GM21367 (cell line): ENCODE data around the gene ZNF579.

Experiments used
- ATAC-seq: cut with Tn5 transposase; IDR thresholded peaks from one replicate; pipeline ENCODE4 v1.9.1; 2021; ENCODE audit not compliant: unreplicated experiment

Gene ZNF579

DNA sequence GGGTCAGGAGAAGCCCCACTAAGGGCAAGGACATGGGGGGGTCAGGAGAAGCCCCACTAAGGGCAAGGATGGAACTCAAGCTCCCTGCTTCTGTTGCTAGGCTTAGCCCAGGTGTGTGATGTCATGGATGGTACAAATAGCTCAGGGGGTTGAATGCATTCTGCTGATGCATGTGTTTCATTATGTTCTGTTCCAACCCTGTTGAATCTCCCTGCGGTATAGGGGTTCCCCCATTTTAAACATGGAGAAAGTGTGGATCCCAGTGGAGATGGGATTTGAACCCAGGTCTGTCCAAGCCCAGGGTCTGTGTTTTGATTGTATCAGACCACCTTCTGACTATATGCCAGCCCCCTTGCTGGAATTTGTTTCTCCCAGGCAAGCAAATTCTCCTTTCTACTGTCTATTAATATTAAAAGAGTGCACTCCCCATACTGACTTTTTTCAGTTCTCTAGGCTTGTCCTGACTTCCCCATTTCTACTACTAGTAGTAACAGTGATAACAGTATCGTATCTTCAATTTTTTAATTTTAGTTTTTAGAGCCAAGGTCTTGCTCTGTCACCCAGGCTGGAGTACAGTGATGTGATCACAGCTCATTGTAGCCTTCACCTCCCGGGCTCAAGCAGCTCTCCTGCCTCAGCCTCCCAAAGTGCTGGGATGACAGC, 31.5 kb upstream of the ZNF579 start:
- ATAC-seq: no peak

DNA sequence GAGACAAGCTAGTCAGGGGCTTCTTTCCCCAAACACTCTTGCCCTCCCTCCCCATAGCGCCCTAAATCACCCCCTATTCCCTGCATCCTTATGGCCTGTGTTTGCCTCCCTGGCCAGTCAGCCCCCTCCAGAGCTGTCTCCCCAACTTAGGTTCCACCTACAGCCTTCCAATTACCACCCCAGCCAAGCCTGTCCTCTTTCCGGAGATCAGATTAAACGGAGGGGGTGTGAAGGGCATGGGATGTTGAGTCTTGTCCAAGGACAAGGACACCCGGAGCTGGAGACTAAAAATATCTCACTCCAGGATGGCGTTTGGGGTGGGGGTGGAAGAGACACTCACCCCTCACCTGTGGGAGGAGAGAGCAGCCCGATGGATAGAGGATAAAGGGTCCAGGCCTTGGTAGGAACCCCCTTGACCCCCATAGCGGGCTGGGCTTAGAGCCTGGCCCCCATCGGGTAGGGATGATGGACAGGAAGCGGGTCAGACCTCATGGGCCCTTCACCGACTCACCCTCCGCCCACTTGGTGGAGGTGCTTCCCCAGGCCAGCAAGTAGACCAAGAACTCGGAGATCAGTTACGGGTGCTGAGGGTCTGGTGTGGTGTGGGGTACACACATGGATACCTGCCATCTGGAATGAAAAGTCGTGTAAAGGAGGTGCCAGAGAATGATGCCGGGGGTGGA, 30.8 kb upstream of the ZNF579 start:
- ATAC-seq: no peak

DNA sequence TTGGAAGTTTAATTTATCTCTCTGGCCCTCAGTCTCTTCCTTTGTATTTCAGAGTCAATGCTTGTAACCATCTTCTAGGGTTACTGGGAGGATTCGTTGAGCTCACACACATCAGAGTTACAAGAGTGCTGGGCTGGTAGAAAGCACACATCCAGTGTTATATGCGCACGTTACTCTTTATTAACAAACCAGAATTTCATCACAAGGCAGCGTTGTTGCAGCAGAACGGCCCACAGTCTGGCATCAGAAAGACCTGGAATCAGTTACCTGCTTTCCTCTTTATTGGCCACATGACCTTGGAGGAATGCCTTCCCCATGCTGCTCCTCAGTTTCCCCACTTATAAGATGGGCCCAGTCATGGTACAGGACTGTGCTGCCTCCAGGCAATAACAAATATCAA, 28.7 kb upstream of the ZNF579 start:
- ATAC-seq: no peak

DNA sequence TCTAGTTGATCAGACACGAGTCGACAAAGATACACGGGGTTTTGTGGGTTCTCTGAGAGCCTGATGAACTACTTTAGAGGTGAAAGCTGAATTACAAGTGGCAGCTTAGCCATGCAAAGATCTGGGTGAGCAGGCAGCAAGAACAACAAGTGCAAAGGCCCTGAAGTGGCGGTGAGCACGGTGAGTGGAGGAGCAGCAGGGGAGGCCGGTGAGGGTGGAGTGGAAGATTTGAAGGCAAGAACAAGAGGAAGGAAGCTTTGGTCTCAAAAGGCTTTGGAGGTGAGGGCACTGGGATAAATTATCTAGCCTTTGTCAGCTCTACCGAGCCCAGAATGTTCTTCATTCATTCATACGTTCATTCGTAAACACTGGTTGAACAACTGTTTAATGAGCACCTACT, 26.2 kb upstream of the ZNF579 start:
- no peak for ATAC-seq

DNA sequence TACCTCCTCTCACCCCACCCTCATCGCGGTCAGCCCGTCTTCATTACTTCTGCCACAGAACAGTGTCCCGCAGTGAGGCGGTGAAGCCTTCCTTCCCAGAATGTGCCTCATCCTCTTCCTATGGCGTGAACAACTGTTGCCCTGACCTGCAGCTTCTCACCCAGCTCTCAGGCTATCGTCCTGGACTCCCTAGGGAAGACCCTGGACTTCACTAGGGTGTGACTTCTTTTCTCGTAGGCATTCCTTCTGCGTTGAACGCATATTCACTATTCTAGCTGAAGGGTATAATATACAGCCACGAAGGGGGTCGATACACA, 25.8 kb upstream of the ZNF579 start:
- ATAC-seq: no peak

DNA sequence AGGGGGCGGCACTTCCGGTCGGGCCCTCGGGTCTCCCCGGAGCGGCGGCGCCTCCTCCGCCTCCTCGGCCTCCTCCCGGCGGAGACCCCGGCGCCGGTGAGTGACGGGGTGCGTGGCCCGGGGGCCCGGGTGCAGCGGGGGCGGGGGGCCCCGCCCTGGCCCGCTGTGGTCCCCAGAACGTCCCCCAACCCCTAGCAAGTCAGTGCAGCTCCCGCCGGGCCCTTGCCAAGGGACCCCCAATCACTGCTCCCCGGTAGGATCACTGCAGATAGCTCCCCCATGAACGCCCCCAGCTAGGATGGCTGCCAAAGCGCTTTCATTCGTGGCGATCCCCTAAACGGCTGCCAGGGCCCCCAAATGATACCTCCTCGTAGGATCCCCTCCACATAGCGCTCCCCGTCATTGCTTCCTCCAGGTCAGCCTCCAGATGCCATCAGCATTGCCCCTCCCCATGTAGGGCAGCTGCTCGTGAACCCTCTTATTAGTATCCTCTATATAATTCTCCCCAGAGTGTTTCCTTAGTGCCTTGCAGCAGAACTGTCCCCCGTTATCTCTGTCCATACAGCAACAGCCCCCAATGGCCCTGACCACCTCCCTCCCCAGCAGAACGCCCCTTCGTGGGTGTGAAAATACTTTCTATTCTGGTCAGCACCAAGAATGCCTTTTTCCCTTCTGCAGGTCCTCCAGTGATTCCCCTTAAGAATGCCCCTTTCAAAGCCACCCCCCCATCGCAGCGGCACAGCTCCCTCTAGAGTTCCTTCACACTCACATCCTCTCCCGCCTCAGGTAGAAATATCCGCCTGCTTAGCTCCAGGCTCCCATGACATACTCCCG, 25.2 kb upstream of the ZNF579 start, which contains the start of gene ZNF865:
Gene ZNF865, plus strand, starts transcription at position 11 of the 834 bp plus-strand sequence. CDS start 7,972 bp downstream, outside the sequence.
- ATAC-seq: no peak

DNA sequence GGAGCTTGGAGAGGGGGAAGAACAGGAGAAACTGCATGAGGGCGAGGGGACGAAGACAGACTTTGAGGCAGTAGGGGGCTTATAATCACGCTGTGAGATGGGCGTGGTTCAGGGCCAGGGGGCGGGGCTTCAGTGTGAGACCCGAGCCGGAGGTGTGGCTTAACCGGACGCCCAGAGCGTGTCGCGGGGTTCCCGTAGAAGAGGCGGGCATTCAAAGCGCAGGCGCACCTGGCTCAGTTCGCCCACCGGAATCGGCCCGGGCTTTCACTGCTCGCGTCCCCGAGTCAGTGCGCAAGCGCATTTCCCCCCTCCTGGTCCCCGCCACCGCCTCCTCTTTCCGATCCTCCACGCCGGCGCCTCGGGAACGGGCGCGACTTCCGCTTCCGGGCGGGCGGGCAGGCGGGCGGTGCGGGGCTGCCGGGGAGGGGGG, 24.6 kb upstream of the ZNF579 start:
- ATAC-seq: peak; percentile 44

DNA sequence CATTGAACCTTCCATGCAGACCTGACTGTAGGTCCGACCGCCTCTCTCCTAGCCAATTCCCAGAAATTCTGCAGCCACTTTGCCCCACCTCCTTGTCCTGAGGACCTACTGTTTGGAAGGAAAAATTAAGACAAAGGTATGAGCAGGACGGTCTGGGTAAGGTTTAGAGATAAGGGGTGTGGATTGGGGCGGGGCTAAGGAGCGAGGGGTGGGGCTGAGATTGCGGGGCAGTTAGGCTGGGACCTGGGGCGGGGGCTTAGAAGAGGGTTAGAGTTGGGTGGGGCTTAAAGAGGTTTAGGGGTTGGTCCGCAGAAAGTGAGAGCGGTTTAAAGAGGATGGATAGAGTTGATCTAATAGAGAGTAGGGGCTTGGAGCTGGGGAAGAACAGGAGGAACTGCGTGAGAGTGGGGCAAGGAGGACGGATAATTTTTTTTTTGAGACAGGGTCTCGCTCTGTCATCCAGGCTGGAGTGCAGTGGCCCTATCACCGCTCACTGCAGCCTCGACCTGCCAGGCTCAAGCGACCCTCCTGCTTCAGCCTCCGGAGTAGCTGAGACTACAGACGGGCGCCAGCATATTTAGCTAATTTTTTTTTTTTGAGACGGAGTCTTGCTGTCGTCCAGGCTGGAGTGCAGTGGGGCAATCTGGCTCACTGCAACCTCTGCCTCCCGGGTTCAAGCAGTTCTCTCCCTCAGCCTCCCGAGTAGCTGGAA, 23.1 kb upstream of the ZNF579 start:
- no peak for ATAC-seq

DNA sequence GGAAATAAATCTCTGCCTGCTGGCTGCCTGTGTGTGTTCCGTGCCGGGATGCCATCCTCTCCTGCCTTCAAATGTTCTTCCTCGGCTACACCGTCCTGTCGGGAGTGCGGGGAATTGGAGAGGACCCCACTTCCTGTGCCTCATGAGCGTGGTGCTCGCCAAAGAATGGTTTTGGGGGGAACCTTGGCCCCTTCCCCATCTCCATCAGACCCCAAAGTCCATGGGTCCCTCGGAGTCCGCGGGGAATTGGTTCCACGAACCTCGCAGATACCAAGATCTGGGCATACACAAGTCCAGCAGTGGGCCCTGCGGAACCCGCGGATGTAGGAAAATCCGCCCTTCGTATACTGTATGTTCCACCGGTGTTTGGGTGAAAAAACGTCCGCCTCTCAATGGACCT, 22.5 kb upstream of the ZNF579 start:
- no peak for ATAC-seq

DNA sequence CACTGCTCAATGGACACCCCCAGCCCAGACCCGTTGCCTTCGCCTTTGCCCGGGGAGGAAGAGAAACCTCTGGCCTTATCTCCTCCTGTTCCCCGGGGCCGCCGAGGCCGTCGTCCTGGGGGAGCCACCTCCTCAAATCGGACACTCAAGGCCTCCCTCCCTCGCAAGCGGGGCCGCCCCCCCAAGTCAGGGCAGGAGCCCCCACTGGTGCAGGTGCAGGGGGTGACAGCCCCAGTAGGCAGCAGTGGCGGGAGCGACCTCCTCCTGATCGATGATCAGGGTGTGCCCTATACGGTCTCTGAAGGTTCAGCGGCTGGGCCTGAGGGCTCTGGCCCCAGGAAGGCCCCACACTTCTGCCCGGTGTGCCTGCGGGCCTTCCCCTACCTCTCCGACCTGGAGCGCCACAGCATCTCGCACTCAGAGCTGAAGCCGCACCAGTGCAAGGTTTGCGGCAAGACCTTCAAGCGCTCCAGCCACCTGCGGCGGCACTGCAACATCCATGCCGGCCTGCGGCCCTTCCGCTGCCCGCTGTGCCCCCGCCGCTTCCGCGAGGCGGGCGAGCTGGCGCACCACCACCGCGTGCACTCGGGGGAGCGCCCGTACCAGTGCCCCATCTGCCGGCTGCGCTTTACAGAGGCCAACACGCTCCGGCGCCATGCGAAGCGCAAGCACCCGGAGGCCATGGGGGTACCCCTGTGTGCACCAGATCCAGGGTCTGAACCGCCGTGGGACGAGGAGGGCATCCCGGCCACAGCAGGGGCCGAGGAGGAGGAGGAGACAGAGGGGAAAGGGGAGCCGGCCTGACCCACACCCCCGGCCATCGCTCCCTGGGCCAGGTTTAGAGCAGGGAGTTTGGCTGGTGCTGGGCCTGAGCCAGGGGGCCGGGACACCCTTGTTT, 21.7 kb upstream of the ZNF579 start:
- no peak for ATAC-seq

DNA sequence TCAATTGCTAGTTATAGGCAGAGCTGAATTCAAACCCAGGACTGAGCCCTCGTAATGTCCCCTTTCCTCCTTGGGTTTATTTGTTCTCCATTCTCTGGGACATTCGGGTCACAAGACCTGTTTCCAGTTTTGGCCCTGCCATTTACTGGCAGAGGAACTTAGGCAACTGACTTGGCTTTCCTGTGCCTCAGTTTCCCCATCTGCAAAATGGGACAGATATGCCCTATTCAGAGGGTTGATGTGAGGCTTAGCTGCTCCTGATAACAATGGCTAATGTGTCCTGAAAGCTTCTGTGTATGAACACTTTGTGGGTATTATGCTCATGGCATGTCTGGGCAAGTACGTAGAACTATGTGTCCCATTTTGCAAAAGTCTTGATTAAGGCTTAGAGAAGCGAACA, 20.4 kb upstream of the ZNF579 start:
- ATAC-seq: no peak

DNA sequence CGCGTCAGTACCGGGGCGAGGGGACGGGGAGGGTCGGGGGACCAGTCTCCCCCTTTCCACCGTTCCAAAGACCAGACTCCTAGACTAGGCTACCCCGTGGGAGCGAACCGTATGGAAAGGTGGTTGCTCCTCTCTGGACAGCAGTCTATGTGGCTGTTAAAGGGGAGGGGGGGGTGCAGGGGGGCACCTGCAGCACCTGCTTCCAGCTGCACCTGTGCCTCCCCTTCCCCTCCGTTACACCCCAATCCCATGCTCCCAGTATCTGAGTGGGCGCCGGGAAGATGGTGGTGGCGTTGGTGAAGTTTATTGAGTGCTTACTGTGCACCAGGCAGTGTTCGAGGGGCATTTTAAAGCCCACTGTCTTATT, 20.0 kb upstream of the ZNF579 start:
- no peak for ATAC-seq

DNA sequence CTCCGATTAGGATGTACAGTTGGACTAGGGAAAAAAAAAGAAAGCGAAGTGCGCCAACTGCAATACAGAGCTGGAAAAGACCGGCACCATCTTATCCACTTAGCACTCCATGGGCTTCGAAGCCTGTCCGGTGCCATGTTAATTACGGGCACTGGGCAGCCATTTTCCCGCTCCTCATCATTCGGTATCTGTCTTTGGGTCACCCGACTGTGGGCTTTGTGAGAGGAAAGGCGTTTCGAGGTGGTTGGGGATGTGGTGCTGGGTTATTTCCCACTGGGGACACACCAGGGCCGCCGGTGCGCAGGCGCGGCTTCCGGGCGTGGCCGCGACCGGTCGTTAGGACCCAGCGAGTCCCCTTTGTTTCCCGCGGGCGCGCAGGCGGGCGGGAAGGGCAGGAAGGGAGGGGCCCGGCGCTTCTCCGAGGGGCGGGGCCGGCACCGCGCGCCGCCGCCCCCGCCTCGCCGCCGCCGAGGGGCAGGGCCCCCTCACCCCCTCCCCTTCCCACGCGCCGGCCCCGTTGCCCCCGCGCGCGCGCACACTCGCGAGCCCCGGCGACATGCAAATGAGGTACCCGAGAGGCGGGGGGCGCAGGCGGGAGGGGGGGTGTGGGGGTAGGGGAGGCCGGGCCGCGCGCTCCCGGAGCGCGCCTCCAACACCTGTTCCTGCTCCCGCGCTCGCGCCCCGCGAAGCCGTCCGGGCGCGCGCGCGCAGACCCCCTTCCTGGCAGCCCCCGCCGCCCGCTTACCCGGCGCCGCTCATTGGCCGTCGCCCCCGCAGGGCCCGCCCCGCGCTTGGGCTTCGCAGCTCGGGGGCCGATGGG, 19.4 kb upstream of the ZNF579 start, which contains the start of gene ZNF524:
Gene ZNF524, plus strand, starts transcription at position 447 of the 820 bp plus-strand sequence. CDS start 1,825 bp downstream, outside the sequence.
- ATAC-seq: peak; percentile 29

DNA sequence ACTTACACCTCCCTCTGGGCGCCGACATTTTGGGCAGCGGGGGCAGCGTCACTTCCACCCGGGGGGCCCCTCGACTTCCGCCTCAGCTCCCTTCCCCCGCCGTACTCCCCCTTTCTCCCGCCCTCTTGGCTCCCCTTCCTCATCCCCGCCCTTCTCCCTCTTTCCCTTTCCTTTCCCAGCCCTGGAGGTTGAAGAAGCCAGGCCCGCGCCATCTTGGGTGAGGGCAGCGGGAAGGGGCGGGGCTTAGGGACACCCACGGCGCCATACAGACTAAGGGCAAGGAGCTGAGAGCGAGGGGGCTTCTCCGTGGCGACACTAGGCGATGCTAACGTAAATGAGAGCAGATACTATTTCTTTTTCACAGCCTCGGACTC, 18.8 kb upstream of the ZNF579 start, which contains the start of gene FIZ1:
Gene FIZ1, minus strand, starts transcription at position 50 of the 374 bp plus-strand sequence. CDS start 1,652 bp downstream, outside the sequence.
- peak; percentile 36 for ATAC-seq

DNA sequence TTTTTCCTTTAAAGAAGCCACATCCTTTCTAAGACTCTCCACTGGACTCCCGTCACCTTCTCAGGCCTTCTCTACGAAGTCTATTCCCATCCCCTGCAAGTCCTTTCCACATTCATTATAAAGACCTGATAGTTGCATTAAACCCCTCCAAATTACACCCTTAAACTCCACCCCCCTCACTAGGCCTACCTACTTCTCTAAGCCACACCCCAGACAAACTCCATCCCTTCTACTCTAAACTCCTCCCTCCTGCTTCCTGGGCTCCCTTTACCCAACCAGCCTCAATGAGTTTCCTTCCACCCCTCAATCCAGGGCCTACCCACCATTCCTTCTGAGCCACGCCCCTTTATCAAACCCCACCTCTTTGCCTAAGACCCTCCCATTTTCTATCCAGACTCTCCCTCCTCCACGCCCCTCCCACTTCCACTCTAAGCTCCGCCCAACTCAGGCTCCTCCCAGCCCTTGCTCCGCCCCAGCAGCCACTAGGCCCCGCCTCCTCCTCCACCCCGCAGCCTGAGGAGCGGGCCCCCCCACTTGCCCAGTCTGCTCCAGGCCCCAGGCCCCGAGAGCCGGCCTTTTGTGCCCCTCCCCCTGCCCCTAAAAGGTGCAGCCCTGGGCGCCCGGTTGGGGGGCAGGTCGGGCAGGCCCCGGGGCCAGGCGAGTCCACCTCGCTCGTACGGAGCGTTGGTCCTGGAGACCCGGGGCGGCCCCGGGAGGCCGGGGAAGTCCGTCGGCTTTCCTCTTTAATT, 18.2 kb upstream of the ZNF579 start:
- peak; percentile 36 for ATAC-seq

DNA sequence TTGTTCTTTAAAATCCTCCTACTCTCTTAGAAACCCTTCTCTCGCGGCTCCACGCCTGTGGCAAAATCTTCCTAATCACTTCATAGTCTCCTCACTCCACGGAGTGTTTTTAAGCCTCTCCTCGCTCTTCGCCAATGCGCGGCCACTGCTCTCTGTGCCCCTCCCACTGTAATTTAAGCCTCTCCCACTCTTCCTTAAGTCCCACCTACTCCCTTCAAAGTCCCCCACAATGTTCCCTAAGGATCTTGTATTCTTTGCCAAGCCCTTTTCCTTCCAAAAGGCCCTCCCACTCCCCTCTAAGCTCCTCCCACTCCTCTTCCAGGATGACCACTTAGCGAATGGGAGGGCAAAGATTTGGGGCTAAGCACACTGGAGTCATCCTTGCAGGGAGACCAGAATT, 17.4 kb upstream of the ZNF579 start:
- ATAC-seq: no peak

DNA sequence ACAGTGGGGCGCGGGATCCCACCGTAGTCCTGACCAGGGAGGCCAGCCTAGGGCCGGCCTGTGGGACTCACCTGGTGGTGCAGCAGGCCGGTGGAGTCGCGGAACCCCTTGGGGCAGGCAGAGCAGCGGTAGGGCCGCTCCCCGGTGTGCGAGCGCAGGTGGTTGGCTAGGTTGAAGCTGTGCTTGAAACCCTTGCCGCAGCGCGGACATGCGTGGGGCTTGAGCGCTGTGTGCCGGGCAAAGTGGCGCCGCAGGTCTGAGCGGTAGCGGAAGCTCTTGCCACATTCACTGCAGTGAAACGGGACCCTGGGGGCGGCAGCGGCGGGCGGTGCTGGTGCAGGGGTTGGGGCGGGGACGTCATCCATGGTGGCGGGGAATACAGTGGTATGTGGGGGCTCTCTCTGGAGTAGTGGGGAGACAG, 16.9 kb upstream of the ZNF579 start:
- ATAC-seq: no peak

DNA sequence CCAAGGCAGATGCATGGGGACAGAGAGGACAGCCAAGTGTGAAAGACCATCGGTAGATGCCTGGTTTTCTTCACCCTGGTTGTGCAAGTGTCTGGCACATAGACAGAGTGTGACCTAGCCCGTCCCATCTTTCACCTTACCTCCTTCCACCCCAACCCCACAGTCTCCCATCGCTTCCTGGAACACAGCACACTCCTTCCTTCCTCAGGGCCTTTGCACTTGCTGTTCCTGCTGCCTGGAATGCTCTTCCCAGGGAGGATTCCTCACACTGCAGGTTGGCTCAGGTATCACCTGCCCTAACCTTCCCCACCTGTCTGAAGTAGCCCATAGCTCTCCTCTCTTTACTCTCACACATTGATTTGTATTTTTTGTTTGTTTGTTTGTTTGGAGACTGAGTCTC, 15.7 kb upstream of the ZNF579 start:
- ATAC-seq: no peak
